Fibroblast of skin of left biceps (primary cell): ENCODE results near the gene AKAP13.
A peak's percentile ranks its signal among the peaks of the same experiment; 100 is the strongest.
"Not testable (repeated sequence)": the region's sequence is repeated elsewhere in the genome, so short reads cannot be mapped to it uniquely, and the experiment has no call there.

ENCODE experiments used
- DNase-seq, 2 experiments: peaks; one replicate each; pipeline ENCODE4 v3.0.0-alpha.2; 2013; ENCODE audit warnings: low read depth in 2 of 2

AKAP13 gene

DNA sequence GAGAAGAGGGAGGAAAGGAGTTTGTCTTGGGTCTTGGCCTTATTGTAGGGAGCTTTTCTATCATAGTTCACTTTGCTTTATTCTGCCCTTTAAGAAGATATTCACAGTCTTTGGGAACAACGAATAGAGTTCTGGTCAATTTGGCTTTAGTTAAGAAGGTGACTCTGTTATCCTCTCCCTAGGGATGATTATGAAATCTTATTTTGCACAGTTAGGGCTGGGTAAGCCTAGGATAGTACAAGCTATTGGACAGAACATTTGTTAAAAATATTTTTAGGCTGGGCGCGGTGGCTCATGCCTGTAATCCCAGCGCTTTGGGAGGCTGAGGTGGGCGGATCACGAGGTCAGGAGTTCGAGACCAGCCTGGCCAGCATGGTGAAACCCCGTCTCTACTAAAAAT lies 61.5 kb downstream of the AKAP13 start:
- not testable (repeated sequence) for DNase-seq

DNA sequence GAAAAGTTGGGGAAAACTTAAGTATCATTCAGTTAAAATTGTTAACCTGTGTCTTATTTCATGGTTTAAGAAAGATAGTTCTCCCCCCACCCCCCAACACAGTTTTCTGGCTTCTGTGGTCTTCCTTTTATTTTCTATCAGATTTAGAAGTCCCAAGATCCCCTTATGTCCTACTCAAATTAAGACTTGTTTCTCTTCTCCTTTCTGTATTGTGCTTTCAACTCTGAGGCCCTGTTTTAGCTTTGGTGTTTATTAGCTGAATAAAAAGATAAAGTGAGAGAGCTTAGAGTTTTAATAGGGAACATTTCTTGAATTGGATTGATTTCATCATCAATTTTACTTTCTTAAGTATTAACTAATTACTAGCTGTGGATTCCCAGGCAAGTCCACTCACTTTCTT lies 62.6 kb downstream of the AKAP13 start:
- DNase-seq = no peak

DNA sequence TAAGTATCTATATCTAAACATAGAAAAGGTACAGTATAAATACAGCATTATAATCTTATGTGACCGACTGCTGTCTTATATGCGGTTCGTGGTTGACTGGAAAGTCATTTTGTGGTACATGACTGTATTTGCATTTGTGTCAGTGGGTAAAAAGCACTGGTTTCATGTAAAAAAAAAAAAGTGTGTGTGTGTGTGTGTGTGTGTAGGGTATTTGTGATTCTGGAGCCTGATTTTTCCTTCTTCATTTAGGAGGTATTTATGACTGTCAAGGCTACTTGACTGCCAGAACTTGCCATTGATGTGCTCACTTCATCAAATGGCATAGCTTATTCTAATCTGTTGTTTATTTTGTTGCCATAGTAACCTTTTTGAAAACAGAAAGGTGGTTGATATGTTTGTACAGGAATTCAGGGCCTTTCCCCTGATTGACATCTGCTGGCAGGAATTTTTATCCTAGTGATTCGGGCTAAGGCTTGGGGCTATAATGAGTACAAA lies 63.2 kb downstream of the AKAP13 start:
- DNase-seq = no peak

DNA sequence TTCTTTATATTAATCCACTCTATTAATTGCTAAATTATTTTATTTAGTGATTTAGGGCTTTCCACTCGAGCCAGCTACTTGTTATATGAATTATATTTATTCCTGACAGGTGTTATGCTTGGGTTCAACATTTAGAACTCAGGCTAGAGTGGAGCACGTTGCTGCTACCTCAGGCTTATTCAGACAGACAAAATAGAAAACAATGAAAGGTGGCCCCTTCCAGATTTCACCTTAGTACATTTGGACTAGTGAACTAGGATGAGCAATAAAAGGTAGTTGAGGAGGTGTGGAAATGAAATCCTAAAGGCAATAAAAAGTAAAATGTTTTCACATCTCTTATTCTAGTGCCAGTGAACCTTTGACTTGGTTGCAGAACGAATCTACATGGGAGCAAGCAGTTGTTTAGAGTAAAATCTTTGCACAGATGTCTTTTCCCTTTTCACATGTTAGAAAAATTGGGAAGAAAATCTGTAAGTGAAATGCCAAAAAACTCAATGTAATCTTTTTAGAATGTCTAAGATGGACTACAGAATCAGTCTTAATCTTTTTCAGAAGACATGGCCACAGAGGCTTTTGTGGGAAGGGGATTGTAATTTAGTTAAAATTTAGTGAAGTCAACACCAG lies 63.8 kb downstream of the AKAP13 start:
- no peak for DNase-seq

DNA sequence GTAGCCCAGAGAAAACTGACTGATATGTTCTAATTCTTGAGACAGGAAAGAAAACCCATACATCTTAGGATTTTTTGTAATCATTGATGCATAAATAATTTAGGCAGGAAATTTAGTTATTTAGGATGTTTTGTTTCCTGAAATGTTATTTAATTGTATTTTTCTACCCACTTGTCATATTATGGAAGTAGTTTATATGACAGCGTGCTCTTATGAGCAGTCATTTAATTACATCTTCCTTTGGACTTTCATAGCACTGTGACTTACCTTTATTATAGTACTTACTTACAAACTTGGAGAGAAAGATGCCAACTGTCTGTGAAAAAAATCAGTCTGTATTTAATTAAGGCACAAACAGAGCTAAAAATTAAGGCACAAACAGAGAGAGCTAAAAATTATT lies 65.0 kb downstream of the AKAP13 start:
- DNase-seq = no peak

DNA sequence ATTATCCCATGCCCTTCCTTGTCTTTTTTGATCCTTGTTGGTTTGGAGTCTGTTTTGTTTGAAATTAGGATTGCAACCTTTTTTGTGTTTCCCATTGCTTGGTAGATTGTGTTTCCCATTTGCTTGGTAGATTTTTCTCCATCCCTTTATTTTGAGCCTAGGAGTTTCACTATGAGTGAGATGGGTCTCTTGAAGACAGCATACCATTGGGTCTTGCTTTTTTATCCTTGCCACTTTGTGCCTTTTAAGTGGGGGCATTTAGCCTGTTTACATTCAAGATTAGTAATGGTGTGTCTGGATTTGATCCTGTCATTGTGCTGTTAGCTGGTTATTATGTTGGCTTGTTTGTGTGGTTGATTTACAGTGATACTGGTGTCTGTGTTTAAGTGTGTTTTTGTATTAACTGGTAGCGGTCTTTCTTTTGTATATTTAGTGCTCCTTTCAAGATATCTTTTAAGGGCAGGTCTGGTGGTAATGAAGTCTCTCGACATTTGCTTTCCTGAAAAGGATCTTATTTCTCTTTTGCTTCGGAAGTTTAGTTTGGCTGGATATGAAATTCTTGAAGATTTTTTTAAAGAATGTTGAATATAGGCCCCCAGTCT lies 70.8 kb downstream of the AKAP13 start:
- DNase-seq = no peak

DNA sequence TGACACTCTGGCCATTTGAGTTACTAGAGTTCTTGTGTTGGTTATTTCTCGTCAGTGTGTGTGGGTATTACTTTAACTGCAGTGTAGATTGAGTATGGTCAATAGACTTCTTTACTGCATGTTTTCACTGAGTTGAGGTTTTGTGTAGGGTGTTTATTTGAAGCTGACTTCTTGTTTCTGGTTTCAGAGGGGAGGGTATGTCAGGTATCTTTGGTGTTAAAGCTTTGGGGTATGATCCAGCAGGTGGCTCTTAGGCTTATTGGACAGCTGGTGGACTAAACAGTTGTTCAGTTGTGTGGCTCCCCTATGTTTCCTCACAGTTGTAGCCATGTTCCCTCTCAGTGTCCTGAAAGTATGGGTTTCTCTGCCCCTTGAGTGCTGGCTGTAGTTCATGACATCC lies 72.0 kb downstream of the AKAP13 start:
- no peak for DNase-seq

DNA sequence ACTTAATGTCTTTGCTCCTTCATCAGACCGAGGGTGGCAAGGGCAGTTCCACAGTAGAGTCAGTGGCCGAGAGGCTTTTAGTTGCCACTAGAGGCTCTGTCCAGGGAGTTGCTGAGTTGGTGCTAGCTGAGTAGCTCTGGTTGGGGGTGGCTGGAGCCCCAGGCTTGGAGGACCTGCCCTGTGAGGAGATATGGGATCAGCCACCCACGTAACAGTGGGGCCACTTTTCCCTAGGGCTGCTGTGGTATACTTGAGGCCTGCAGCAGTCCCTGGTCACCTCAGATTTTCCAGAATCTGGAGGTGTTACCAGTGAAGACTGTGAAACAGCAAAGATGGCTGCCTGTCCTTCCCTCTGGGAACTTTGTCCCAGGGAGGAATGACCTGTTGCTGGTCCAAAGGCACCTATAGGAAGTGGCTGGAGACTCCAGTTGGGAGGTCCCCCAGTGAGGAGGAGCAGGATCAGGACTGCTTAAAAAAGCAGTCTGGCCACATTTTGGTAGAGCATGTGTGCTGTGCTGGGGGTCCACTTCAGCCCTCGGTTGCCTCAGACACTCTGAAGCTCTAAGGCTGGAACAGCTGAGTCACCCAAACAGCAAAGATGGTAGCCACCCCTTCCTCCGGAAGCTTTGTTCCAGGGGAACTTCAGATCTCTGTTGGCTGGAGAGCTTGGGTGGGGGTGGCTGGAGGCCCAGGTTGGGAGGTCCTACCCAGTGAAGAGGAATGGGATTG lies 72.9 kb downstream of the AKAP13 start:
- DNase-seq = no peak

DNA sequence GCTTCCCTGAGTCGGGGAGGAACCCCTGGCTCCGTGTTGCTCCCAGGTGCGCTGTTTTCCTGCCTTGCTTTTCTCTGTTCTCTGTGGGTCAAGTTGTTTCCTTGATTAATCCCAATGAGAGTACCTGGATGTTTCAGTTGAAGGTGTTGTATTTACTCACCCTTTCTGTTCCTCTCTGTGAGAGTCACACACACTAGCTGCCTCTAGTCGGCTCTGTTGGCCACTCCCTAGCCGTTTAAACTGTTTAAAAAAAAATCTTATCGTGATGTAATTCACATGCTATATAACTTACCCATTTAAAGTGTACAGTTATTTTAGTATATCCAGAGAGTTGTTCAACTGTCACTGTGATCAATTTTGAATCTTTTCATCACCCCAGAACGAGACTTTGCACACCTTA lies 74.0 kb downstream of the AKAP13 start:
- no peak for DNase-seq

DNA sequence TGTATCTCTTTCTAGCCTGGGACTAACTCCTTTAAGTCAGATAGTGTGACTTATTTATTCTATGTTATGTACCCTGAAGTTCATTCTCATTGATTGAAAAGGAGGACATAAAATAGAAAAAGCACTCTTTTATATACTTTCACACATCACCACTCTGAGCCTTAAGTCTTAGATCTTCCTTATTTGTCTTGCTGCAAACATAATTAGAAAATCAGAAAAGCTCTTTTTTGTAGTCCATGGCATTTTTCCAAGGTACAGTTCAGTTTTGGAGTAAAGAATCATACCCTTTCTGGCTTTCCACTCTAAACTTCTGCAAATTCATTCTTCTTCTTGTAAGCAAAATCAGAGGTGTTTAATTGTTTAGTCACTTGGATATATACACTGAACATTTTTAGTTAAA lies 75.5 kb downstream of the AKAP13 start:
- DNase-seq = no peak

DNA sequence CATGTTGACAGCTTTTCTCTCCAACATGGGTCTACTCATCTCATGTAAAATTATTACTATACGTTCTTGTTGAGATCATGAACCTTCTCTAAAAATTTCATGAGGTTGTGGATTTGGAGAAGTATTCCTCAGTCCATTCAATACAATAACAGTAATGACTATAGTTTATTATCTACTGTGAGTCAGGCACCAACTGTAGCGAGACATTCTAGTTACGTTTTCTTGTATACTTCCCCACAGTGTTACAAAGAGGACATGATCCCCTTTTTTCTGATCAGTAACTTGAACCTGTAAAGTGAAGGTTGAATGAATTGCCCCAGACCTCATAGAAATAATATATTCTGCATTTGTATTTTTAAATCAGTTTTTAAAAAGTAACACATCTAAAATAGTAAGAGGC lies 76.4 kb downstream of the AKAP13 start:
- DNase-seq = no peak

DNA sequence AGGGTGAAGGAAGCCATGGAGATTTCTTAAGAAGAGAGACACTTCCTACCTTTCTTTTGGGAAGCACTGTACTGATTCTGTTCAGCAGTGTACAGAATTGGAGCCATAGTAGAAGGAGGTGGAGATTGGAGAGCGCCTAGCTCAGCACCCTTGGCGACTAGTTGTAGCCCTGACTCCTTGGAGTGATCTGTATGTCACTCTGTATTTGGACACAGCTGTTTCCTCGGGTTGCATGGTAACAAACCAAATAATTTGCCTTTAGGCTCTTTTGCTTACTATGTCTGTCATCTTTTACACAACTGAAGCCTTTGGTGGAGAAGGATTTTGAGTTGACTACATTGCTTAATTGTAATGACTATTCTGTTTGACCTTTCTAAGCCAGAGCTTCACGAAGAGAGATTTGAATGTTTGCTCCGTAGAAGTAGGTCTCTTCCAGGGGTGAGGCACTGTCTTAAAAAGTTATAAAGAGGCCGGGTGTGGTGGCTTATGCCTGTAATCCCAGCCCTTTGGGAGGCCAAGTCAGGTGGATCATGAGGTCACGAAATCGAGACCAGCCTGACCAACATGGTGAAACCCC lies 77.1 kb downstream of the AKAP13 start:
- no peak for DNase-seq

DNA sequence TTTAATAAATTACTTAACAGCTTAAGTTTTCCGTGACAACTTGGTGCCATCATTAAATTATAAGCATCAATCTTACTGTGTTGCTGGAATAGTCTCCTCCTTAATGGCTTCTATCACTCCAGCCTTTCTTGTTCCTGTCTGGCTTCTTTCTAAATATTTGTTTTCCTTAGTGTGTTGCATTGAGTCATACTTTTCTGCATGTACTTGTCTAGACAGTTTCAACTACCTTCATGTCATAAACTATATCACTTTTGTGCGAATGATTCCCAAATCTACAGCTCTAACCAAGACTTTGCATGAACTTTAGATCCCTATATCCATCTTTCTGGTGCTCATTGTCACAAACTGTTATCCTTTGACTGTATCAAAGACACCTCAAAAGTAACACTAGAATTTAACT lies 78.4 kb downstream of the AKAP13 start:
- DNase-seq = no peak

DNA sequence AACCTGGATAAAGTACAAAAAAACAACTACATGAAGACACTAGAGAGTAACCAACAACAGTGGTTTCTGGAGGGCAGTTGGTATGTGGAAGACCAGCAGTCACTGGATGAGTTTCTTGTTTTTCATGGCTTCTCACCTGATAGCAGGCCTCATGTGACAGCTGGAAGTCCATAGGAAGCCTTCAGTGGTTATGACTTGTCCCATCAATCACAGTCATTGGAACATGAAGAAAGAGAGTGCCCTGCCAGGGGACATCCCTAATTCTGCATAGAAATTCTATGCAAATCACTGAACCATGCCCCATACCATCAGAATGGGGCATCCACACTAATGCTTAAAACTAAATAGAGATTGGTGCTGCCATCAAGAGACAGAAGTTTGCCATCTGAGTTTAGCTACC lies 81.6 kb downstream of the AKAP13 start:
- DNase-seq = no peak

DNA sequence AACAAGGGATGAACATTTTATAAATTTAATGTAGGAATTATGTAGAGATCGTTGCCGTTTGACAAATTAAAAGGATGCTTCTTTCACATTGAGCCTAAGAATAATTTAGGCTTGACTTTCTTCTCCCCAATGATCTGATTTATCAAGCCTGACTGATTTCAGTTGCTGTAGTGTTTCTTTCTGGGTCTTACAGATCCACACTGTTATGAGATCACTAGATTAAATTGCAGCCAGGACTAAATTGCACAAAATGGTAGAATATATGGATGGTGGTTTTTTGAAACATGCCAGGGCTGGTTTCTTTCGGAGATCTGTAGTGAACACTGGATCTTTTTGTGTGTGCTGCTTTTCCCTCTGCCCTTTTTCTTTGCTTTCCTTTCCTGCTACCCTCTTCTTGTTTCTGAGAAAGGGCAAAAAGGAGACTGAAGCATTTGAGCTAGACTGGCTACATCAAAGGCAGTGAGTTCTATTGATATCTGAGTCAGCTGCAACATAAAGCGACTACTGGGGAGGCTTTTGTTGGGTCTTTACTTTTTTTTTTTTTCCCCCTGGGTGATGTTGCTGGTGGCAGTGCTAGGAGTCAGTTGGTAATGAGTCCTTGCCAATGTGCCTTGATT lies 83.0 kb downstream of the AKAP13 start:
- DNase-seq = no peak

DNA sequence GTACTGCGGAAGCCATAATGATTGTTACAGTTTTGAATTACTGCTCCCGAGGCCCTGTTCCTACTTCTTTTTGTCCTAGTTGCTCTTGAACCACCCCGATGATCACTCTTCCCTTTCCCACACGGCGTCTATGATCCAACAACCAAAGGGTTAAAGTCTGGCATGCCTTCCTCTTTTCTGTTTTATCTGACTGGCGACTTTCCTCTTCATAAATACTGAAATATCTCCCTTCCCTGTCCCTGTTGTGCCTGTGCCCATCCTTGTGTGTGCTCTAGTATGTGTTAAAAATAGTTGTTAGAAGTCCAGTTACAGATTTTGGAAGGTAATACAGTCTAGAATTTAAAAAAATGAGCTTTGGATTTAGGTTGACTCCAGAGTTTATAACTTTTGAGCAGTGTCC lies 83.6 kb downstream of the AKAP13 start:
- no peak for DNase-seq

DNA sequence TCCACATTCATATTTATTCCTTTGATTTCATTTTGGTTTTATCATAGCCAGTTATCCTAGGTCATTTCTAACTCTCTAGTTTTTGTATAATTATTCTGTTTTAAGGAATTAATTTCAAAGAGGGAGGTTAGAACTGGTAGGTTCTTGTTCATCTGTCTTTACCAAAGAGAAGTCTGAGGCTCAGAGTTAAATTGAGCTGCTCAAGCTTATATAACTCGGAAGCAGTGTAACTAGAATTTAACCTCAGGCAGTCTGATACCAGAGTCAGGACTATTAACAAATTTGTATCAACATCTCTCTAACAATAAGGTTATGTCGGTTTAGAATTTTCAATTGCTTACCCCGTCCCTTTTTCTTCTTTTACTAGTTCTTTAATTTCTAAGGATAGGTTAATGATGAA lies 84.1 kb downstream of the AKAP13 start:
- DNase-seq = no peak

DNA sequence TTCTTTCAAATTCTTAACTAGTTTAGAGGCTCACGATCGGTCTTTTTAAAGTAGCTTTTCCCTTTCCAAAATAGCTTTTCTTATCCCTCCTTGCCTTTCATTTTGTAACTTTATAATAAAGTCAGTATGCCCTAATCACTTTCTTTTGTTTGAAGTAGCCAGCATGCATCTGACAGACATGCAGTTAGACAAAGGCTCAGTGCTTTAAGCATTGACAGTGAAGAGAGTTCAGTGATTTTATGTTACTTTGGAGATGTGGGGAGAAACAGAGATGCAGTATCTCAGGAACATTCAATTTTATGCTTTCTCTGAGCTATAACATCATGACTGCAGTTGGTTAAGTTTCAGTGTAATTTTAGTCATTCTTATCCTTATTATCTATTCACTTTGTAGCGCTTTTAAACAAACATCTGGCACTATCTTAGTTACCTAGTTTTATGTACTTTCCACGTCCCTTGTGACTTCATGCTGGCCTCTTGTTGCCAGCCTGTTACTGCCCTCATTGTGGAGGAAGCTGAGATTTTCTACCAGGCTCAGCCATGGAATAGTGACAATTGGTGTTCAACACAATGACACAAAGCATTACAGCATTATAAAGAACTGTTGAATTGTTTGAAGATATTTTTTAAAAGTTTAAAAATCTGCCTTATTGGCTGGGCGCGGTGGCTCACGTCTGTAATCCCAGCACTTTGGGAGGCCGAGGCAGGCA lies 90.3 kb downstream of the AKAP13 start:
- DNase-seq = no peak

DNA sequence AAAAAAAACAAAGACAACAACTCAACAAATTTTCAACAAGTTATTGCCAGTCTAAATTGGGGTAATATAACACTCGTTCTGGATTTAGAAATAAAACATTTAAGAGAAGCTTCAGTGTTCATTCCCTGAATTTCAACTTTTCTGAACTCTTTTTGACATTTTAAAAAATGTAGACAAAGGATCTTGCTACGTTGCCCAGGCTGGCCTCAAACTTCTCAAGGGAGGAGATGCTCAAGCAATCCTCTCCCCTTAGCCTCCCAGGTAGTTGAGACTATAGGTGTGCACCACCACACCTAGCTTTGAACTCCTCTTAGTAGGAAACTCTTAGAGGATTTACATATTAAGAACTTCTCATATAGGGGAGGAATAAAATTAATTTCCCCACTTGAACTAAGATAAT lies 91.9 kb downstream of the AKAP13 start:
- no peak for DNase-seq

DNA sequence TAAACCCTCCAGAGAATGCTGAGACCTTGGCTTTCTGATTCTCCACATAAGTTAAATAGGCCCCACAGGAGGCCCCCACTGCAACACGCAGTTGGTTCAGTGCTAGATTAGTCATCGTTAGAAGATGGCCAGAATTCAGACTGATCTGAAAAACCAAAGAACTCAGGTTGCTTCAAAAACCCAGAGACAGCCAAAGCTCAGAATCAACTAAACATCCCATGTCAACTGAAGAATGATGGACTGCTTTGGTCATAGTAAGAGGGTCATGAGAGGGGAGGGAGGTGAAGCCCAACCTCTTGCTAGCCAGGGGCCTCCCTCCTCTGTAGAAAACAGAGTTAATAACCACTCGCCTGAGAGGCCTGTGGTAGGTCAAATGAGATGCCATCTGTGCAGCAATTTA lies 93.1 kb downstream of the AKAP13 start:
- DNase-seq = peak in 1 of 2 experiments; percentile 47

DNA sequence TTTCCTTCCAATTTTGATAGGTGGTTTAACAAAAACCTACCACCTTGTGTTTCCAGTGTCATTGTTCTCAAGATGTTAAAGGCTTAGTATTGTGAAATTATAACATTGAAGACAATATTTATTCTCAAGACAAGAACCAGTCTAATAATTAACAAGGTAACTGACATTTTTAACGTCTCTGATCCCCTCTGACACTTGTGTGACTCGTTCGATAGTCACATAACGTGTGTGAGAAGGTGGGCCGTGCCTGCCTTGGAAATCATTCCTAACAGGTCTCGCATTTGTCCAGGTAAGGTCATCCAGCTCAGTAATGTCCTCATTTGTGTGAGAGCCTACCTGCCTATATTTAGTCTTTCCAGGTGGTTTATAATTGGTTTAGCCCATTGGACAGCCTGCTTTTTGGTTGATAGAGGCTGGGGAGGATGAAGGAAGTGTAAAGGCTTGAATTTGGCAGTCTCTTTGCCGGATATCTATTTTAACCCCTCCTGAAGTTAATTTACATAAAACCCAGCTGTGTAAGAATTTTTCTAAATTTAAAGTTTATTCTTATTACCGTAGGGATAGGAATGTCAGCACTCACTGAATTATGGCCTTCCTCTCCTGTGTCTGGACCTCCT lies 94.4 kb downstream of the AKAP13 start:
- no peak for DNase-seq
